Measurements from ENCODE around the gene TBX4.
A peak's percentile ranks its signal among the peaks of the same experiment; 100 is the strongest.

The TBX4 gene

GRCh38 chr17:61455324-61456060 lies 3.3 kb downstream of the TBX4 start:
- DNase-seq: no peak

- no peak for DNase-seq
Measured at GRCh38 chr17:61456061-61456681, 3.9 kb downstream of the TBX4 start.

GRCh38 chr17:61456688-61457225 lies 4.5 kb downstream of the TBX4 start:
- no peak for DNase-seq

GRCh38 chr17:61457226-61457983 lies 5.2 kb downstream of the TBX4 start:
- no peak for DNase-seq

GRCh38 chr17:61458000-61458399 lies 5.8 kb downstream of the TBX4 start:
- DNase-seq: no peak

GRCh38 chr17:61458421-61459141 lies 6.4 kb downstream of the TBX4 start:
- no peak for DNase-seq

GRCh38 chr17:61459142-61459809 lies 7.1 kb downstream of the TBX4 start:
- no peak for DNase-seq

- DNase-seq: no peak
Measured at GRCh38 chr17:61459939-61460718, 7.9 kb downstream of the TBX4 start.

GRCh38 chr17:61460796-61461585 lies 8.8 kb downstream of the TBX4 start:
- DNase-seq: peak; percentile 12

GRCh38 chr17:61461586-61461966 lies 9.4 kb downstream of the TBX4 start:
- DNase-seq: peak; percentile 6

GRCh38 chr17:61461967-61462718 lies 9.9 kb downstream of the TBX4 start:
- peak; percentile 70 for DNase-seq

GRCh38 chr17:61462719-61463315 lies 10.6 kb downstream of the TBX4 start:
- no peak for DNase-seq

GRCh38 chr17:61463316-61464129 lies 11.3 kb downstream of the TBX4 start:
- DNase-seq: peak; percentile 4

GRCh38 chr17:61464130-61464842 lies 12.1 kb downstream of the TBX4 start:
- DNase-seq: no peak

- DNase-seq: peak; percentile 41
Measured at GRCh38 chr17:61464843-61465180, 12.6 kb downstream of the TBX4 start.

GRCh38 chr17:61465550-61466237 lies 13.5 kb downstream of the TBX4 start:
- no peak for DNase-seq

- DNase-seq: no peak
Measured at GRCh38 chr17:61466246-61466645, 14.0 kb downstream of the TBX4 start.

All from OCI-M1 (cell line).